ENCODE data around the gene CD247.

DNA sequence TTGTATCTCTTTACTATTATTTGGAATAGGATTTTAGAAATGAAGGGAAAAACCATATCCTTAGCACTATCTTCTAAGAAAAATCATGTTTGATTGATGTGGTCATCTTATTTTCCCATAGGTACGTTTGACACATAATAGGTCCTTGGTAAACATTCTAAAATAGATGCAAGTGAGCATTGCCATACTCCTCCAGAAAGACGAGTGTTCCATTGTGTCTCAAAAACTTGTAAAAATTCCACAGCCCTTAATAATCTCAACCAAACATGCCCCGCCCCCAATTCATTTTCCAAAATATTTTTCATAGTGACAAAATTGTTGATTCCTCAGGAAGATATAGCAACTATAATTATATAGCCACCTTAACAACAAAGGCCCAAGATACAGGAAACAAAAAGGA is 113.4 kb downstream of the CD247 start:
- TF ChIP-seq GATA3 (IDR thresholded peaks at IDR 0.05; ENCODE audit: low read depth, low read length) (no peak), GATA2 (IDR thresholded peaks at IDR 0.05; ENCODE audit: low read depth, low read length) (no peak)
